H1 (cell line): ENCODE results near the gene MYLK. TPM values are rescaled to one million over a fixed set of nuclear protein-coding genes. Genes with fewer than 3 reads are reported as not detected.

ENCODE experiments used
- BRCA1 ChIP-seq: IDR thresholded peaks from 2 replicates; pipeline ENCODE4 v1.6.1; 2012; ENCODE audit warnings: low read depth, low read length, improper control_type of control experiment
- CEBPB ChIP-seq: IDR thresholded peaks from 2 replicates; pipeline ENCODE4 v1.6.1; 2012; ENCODE audit warnings: low read depth, low read length
- FOSL1 ChIP-seq: IDR thresholded peaks from 2 replicates; pipeline ENCODE4 v1.6.1; 2011; ENCODE audit warnings: mild to moderate bottlenecking, low read depth, low read length, moderate library complexity; ENCODE audit not compliant: insufficient read depth
- RAD21 ChIP-seq, 2 experiments: IDR thresholded peaks in 1 of 2; conservative IDR thresholded peaks in 1 of 2; 2 replicates each; pipeline ENCODE4 v1.6.1; 2011; ENCODE audit warnings: low read depth in 2 of 2, low read length in 2 of 2, improper control_type of control experiment in 1 of 2, inconsistent platforms in 1 of 2, mild to moderate bottlenecking in 1 of 2, moderate library complexity in 1 of 2
- SAP30 ChIP-seq: fragments of 300-600 bp; sonication (generic); IDR thresholded peaks from 2 replicates; pipeline ENCODE4 v1.7.1; 2012; ENCODE audit warnings: low read length, moderate library complexity, mild to moderate bottlenecking, inconsistent platforms; ENCODE audit not compliant: insufficient read depth, insufficient replicate concordance
- SP1 ChIP-seq: IDR thresholded peaks from 2 replicates; pipeline ENCODE4 v1.6.1; 2011; ENCODE audit warnings: low read depth, low read length
- SUZ12 ChIP-seq: fragments of 200-600 bp; sonication (generic); IDR thresholded peaks from 2 replicates; pipeline ENCODE4 v1.6.1; 2012; ENCODE audit warnings: mild to moderate bottlenecking, inconsistent platforms, low read length, moderate library complexity, mixed read lengths
- TAF1 ChIP-seq: IDR thresholded peaks from 2 replicates; pipeline ENCODE4 v1.6.1; 2011; ENCODE audit warnings: mild to moderate bottlenecking, low read depth, low read length
- TBP ChIP-seq: IDR thresholded peaks from 2 replicates; pipeline ENCODE4 v1.6.1; 2011; ENCODE audit warnings: low read depth, low read length, improper control_type of control experiment
- polyA plus RNA-seq, 7 experiments: library from polyadenylated mRNA; depleted of rRNA in 3 of 7; stranded (reverse) in 5 of 7; unstranded in 2 of 7; fragments of >200 nt in 5 of 7; fragments of 200-250 nt in 2 of 7; gene quantifications; 1 replicate in 5 of 7; 2 replicates in 1 of 7; 4 replicates in 1 of 7; pipeline versions ENCODE4 v1.2.1 to v1.2.3, GENCODE V29; 2011 to 2013; ENCODE audit warnings: missing spikeins in 2 of 7, mixed read lengths in 2 of 7
- total RNA-seq: library from RNA; stranded (reverse); fragmentation: NEBNext Ultra II Directional; extraction: Animal tissue kit (Norgen Biotek cat#: 25700); gene quantifications from 2 replicates; pipeline ENCODE4 v1.2.1, GENCODE V29; 2021
- TF ChIP-seq, protein P1 (sequence below): IDR thresholded peaks from 2 replicates; pipeline ENCODE4 v1.6.1; 2012; ENCODE audit warnings: low read length, inconsistent platforms

Gene MYLK
- total and polyA plus RNA-seq, 2 of the 8 experiments (the other 6 are each of a cell fraction or from before 2014, with no cell fraction given): 11.6 to 21.3 TPM

DNA sequence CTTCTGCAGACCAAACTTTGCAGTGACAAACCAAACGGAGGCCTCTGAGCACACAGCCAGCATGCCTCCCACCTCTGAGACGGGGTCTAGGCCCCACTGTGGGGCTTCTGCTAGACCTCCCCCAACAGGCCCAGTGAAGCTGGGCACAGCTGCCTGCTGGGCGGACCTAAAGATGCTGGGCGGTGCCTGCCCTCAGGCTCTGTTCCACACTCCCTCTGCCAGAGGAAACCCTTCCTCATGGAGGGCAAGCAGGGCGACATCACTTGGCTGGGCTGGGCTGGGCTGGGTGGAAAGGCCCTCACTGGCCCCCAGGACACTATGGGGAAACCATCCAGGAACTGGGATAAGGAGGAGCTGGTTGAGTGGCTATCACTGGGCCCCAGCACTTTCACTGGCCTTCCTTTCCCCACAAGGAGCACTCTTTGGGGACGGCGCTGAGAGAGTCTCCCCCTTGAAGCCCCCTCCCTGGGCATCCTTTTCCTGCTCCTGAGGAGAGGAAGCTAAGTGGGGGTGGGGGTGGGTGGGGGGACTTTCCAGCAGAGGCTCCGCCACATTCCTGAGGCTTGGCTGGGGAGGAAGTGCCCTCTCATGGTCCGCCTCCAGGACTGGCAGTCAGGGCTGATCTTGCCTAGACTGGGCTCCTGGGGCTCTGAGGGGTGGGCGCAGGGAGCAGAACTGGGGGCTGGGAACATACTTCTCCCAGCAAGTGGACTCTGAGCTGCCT lies 201.2 kb downstream of the MYLK start (continued):
- no peak for TF ChIP-seq FOSL1
- TF ChIP-seq BRCA1: no peak
- no peak for TF ChIP-seq TBP
- TF ChIP-seq SP1: no peak
- no peak for TF ChIP-seq TAF1
- no peak for TF ChIP-seq SUZ12
- TF ChIP-seq, protein P1, sequence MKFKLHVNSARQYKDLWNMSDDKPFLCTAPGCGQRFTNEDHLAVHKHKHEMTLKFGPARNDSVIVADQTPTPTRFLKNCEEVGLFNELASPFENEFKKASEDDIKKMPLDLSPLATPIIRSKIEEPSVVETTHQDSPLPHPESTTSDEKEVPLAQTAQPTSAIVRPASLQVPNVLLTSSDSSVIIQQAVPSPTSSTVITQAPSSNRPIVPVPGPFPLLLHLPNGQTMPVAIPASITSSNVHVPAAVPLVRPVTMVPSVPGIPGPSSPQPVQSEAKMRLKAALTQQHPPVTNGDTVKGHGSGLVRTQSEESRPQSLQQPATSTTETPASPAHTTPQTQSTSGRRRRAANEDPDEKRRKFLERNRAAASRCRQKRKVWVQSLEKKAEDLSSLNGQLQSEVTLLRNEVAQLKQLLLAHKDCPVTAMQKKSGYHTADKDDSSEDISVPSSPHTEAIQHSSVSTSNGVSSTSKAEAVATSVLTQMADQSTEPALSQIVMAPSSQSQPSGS: no peak
- no peak for TF ChIP-seq RAD21 (IDR thresholded peaks at IDR 0.05 in 1 of 2, conservative IDR thresholded peaks at IDR 0.05 in 1 of 2; ENCODE audit: low read depth in 2 of 2, low read length in 2 of 2)
- TF ChIP-seq CEBPB: no peak
- no peak for TF ChIP-seq SAP30
